Hepatocyte (in vitro differentiated cells): ENCODE data around the gene CDK19. TPM values are rescaled to one million over a fixed set of nuclear protein-coding genes. Genes with fewer than 3 reads are reported as not detected.

Experiments
- DNase-seq: peaks from one replicate; pipeline ENCODE4 v3.0.0-alpha.2; 2016; ENCODE audit warnings: low spot score
- H2AFZ ChIP-seq: fragments of 200-600 bp; sonication (generic); 2 replicates; pipeline ENCODE4 v1.6.0; 2016; ENCODE audit warnings: antibody characterized with exemption, mild to moderate bottlenecking
- H3K27ac ChIP-seq: fragments of 200-600 bp; sonication (generic); 2 replicates; pipeline ENCODE4 v1.5.1; 2016; ENCODE audit warnings: mild to moderate bottlenecking
- H3K27me3 ChIP-seq: fragments of 200-600 bp; sonication (generic); 2 replicates; pipeline ENCODE4 v1.6.1; 2016
- H3K36me3 ChIP-seq: fragments of 200-600 bp; sonication (generic); replicated peaks from 2 replicates; pipeline ENCODE4 v1.5.1; 2016; ENCODE audit warnings: low read depth; ENCODE audit not compliant: insufficient read depth
- H3K4me1 ChIP-seq: fragments of 200-600 bp; sonication (generic); 2 replicates; pipeline ENCODE4 v1.5.1; 2016; ENCODE audit warnings: mild to moderate bottlenecking, moderate library complexity; ENCODE audit not compliant: insufficient read depth
- H3K4me2 ChIP-seq: fragments of 200-600 bp; sonication (generic); 2 replicates; pipeline ENCODE4 v1.6.0; 2016
- H3K4me3 ChIP-seq: fragments of 200-600 bp; sonication (generic); 2 replicates; pipeline ENCODE4 v1.5.1; 2016; ENCODE audit warnings: mild to moderate bottlenecking
- H3K79me2 ChIP-seq: fragments of 200-600 bp; sonication (generic); 2 replicates; pipeline ENCODE4 v1.6.0; 2017; ENCODE audit warnings: mild to moderate bottlenecking
- H3K9me2 ChIP-seq: fragments of 200-600 bp; sonication (generic); replicated peaks from 2 replicates; pipeline ENCODE4 v1.6.0; 2017; ENCODE audit warnings: mild to moderate bottlenecking; ENCODE audit not compliant: insufficient read depth
- H3K9me3 ChIP-seq: fragments of 200-600 bp; sonication (generic); 2 replicates; pipeline ENCODE4 v1.5.1; 2016; ENCODE audit warnings: low read depth, mild to moderate bottlenecking
- H4K20me1 ChIP-seq: fragments of 200-600 bp; sonication (generic); 2 replicates; pipeline ENCODE4 v1.6.0; 2016; ENCODE audit warnings: mild to moderate bottlenecking; ENCODE audit not compliant: insufficient read depth, poor library complexity, severe bottlenecking
- CTCF ChIP-seq: fragments of 200-600 bp; sonication (generic); IDR thresholded peaks from 2 replicates; pipeline ENCODE4 v1.5.1; 2016; ENCODE audit warnings: antibody characterized with exemption, mild to moderate bottlenecking; ENCODE audit not compliant: poor library complexity
- EZH2 ChIP-seq: fragments of 200-600 bp; sonication (generic); IDR thresholded peaks from 2 replicates; pipeline ENCODE4 v1.6.1; 2016; ENCODE audit warnings: antibody characterized with exemption, mild to moderate bottlenecking, borderline replicate concordance
- EZH2phosphoT487 ChIP-seq: fragments of 200-600 bp; sonication (generic); IDR thresholded peaks from one replicate; pipeline ENCODE4 v1.6.1; 2018; ENCODE audit warnings: antibody characterized with exemption, mild to moderate bottlenecking, low read depth, moderate library complexity; ENCODE audit not compliant: unreplicated experiment, severe bottlenecking
- WGBS: methylation state at CpG from one replicate; pipeline ENCODE4 v1.1.6; 2016; ENCODE audit warnings: low lambda C conversion rate; ENCODE audit errors: missing lambda C conversion rate; 5-methylcytosine and 5-hydroxymethylcytosine counted together
- polyA plus RNA-seq: library from polyadenylated mRNA; unstranded; fragments of >200 nt; fragmentation: Nextera tagmentation; extraction: Ambion mirVana; gene quantifications from 2 replicates; pipeline ENCODE4 v1.2.1, GENCODE V29; 2016
- total RNA-seq: library from RNA; depleted of rRNA; stranded (reverse); fragments of >200 nt; gene quantifications from 2 replicates; pipeline ENCODE4 v1.2.3, GENCODE V29; 2014

CDK19 gene
- total and polyA plus RNA-seq, 2 experiments from 2014 or later = 7.3 to 18.6 TPM

GRCh38 chr6:110660066-110660655, 155.1 kb downstream of the CDK19 start:
- no peaks in the 10 kb centered on the region for H4K20me1 ChIP-seq
- no peak overlapping the region for H3K4me2 ChIP-seq
- no peak overlapping the region for H3K4me3 ChIP-seq
- H3K27me3 ChIP-seq = no peaks in the 10 kb centered on the region
- no peak for DNase-seq
- 91% methylated on average over 9 of the region's 9 CpGs for WGBS
- H3K79me2 ChIP-seq = no peaks in the 10 kb centered on the region
- no peak overlapping the region for H2AFZ ChIP-seq
- no peaks in the 10 kb centered on the region for H3K9me2 ChIP-seq
- peaks cover under 1% of the 10 kb centered on the region for H3K4me1 ChIP-seq
- TF ChIP-seq EZH2 (no peak), EZH2phosphoT487 (no peak), CTCF (no peak)
- no peak overlapping the region for H3K27ac ChIP-seq
- H3K9me3 ChIP-seq = no peaks in the 10 kb centered on the region
- H3K36me3 ChIP-seq = no peaks in the 10 kb centered on the region

GRCh38 chr6:110658631-110659211, 156.5 kb downstream of the CDK19 start:
- TF ChIP-seq CTCF (no peak), EZH2phosphoT487 (no peak), EZH2 (no peak)
- Histone ChIP-seq H3K27ac (no peak overlapping the region), H3K27me3 (no peaks in the 10 kb centered on the region), H3K36me3 (no peaks in the 10 kb centered on the region), H3K4me2 (no peak overlapping the region), H4K20me1 (no peaks in the 10 kb centered on the region), H3K9me2 (no peaks in the 10 kb centered on the region), H3K4me1 (peaks cover 5% of the 10 kb centered on the region), H3K9me3 (no peaks in the 10 kb centered on the region), H3K4me3 (no peak overlapping the region), H2AFZ (no peak overlapping the region), H3K79me2 (no peaks in the 10 kb centered on the region)
- 62% methylated on average over 2 of the region's 2 CpGs for WGBS
- DNase-seq = no peak

GRCh38 chr6:110656492-110656891, 158.8 kb downstream of the CDK19 start:
- WGBS = 86% methylated on average over 3 of the region's 3 CpGs
- Histone ChIP-seq H4K20me1 (no peaks in the 10 kb centered on the region), H3K4me3 (no peak overlapping the region), H2AFZ (no peak overlapping the region), H3K79me2 (no peaks in the 10 kb centered on the region), H3K4me2 (no peak overlapping the region), H3K27ac (peak overlapping the region; percentile 9), H3K27me3 (no peaks in the 10 kb centered on the region), H3K9me3 (no peaks in the 10 kb centered on the region), H3K36me3 (no peaks in the 10 kb centered on the region), H3K4me1 (peaks cover 5% of the 10 kb centered on the region), H3K9me2 (no peaks in the 10 kb centered on the region)
- no peak for DNase-seq
- no peak for TF ChIP-seq EZH2phosphoT487
- TF ChIP-seq EZH2 = no peak
- no peak for TF ChIP-seq CTCF
